HL-60/S4 (cell line): Measurements from ENCODE around the gene GALK2.
"Not testable (repeated sequence)": the region's sequence is repeated elsewhere in the genome, so short reads cannot be mapped to it uniquely, and the experiment has no call there.

ENCODE experiments used
- in situ Hi-C: fragments of 300-500 bp; cut with MboI; formaldehyde crosslinking; loops from 2 replicates; pipeline ENCODE4 v1.14.3; 2022; ENCODE audit warnings: low sequenced_read_pairs

GALK2 gene

GRCh38 chr15:49215768-49216739, 46.0 kb downstream of the GALK2 start:
- in situ Hi-C loops = no loop called here

GRCh38 chr15:49223536-49224274, 53.7 kb downstream of the GALK2 start:
- in situ Hi-C loops = no loop called here

- in situ Hi-C loops = loop anchor here (25.0 kb wide), 1 partner anchor 912 kb away; no protein-coding TSS in a partner anchor
Measured at GRCh38 chr15:49225572-49226281, 55.7 kb downstream of the GALK2 start.

- in situ Hi-C loops = loop anchor here (25.0 kb wide), 1 partner anchor 910 kb away; no protein-coding TSS in a partner anchor
Measured at GRCh38 chr15:49227602-49228001, 57.6 kb downstream of the GALK2 start.

- in situ Hi-C loops = loop anchor here (25.0 kb wide), 1 partner anchor 907 kb away; no protein-coding TSS in a partner anchor
Measured at GRCh38 chr15:49229922-49230321, 59.9 kb downstream of the GALK2 start.

- in situ Hi-C loops = loop anchor here (25.0 kb wide), 1 partner anchor 905 kb away; no protein-coding TSS in a partner anchor
Measured at GRCh38 chr15:49232236-49232806, 62.3 kb downstream of the GALK2 start.

- in situ Hi-C loops = loop anchor here (25.0 kb wide), 1 partner anchor 902 kb away; no protein-coding TSS in a partner anchor
Measured at GRCh38 chr15:49235446-49236124, 65.5 kb downstream of the GALK2 start.

GRCh38 chr15:49236869-49237268, 66.8 kb downstream of the GALK2 start:
- in situ Hi-C loops = loop anchor here (25.0 kb wide), 1 partner anchor 900 kb away; no protein-coding TSS in a partner anchor

- in situ Hi-C loops = loop anchor here (25.0 kb wide), 1 partner anchor 899 kb away; no protein-coding TSS in a partner anchor
Measured at GRCh38 chr15:49238342-49238741, 68.3 kb downstream of the GALK2 start.

- in situ Hi-C loops = loop anchor here (25.0 kb wide), 1 partner anchor 898 kb away; no protein-coding TSS in a partner anchor
Measured at GRCh38 chr15:49239105-49239504, 69.1 kb downstream of the GALK2 start.

- in situ Hi-C loops = loop anchor here (25.0 kb wide), 1 partner anchor 894 kb away; no protein-coding TSS in a partner anchor
Measured at GRCh38 chr15:49242820-49243219, 72.8 kb downstream of the GALK2 start.

GRCh38 chr15:49247556-49248110, 77.6 kb downstream of the GALK2 start:
- in situ Hi-C loops = loop anchor here (25.0 kb wide), 1 partner anchor 890 kb away; no protein-coding TSS in a partner anchor

- in situ Hi-C loops = loop anchor here (25.0 kb wide), 1 partner anchor 889 kb away; no protein-coding TSS in a partner anchor
Measured at GRCh38 chr15:49248291-49248690, 78.2 kb downstream of the GALK2 start.

GRCh38 chr15:49255966-49256759, 86.1 kb downstream of the GALK2 start:
- in situ Hi-C loops = no loop called here

GRCh38 chr15:49265117-49265516, 95.1 kb downstream of the GALK2 start:
- in situ Hi-C loops = not testable (repeated sequence)

- in situ Hi-C loops = no loop called here
Measured at GRCh38 chr15:49265911-49266310, 95.9 kb downstream of the GALK2 start.

GRCh38 chr15:49270541-49271421, 100.7 kb downstream of the GALK2 start:
- in situ Hi-C loops = no loop called here
